Activated CD4-positive, CD25-positive, alpha-beta regulatory T cell (primary cell): ENCODE data around the gene SIPA1L3.

Experiments
- DNase-seq, 4 experiments: peaks; one replicate each; lab custom pipeline; 2025; lab: John Stamatoyannopoulos, UW

Gene SIPA1L3

DNA sequence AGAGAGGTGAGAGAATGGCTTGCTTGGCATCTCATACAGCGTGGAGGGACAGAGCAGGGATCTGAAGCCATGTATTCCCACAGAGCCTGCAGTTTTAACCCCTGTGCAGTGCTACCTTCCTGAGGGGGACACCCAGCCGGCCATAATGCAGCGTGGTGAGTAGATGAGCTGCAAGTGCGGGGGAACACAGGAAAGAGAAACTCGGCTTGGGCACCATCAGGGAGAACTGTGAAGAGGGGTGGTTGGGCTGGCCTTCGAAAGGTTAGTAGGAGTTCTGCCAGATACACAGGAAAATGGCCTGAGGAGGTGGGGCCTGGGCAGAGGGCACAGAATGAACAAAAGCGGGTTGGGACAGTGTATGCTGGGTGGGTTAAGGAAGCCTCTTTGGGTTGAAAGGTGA, 88.3 kb downstream of the SIPA1L3 start:
- DNase-seq, result no peak

DNA sequence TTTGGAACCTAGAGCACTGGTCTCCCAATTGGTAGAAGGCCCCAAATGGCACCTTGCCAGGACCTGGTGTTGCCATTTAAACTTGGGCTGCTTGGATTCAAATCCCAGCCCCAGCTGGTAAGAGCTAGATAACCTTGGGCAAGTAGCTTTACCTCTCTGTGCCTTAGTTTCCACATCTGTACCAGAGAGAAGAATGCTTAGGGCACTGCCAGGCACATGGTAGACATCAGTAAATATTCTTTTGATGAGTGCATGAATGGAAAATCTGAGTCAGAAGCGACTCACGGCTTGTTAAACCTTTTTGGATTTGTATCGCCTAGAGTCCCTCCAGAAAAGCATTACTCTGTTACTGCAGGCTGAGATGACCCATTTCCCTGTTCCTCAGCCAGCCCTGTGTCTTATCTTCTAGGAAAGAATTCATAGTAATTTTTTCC, 90.9 kb downstream of the SIPA1L3 start:
- no peak for DNase-seq

- DNase-seq, result no peak
These were observed 91.8 kb downstream of the SIPA1L3 start for GRCh38 chr19:37998801-37999308.

- no peak for DNase-seq
These were observed 92.6 kb downstream of the SIPA1L3 start for GRCh38 chr19:37999309-38000213.

- DNase-seq, result no peak
These were observed 94.3 kb downstream of the SIPA1L3 start for GRCh38 chr19:38001158-38001781.

GRCh38 chr19:38003438-38004185, 96.6 kb downstream of the SIPA1L3 start:
- DNase-seq, result no peak

DNA sequence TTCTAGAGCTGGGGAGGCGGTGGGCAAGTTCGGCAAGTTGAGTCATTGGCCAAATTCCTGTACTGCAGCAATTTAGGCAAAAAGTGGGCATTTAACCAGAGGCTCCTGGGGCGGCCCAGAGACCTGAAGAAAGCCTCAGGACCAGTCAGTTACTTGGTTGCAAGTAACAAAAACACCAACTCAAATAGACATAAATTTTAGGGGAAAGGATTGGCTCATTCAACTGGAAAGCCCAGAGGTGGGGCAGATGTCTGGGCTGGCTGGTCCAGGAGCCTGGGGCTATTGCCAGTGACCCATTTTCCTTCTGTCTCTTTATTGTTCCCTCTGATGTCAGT, 97.1 kb downstream of the SIPA1L3 start:
- no peak for DNase-seq

DNA sequence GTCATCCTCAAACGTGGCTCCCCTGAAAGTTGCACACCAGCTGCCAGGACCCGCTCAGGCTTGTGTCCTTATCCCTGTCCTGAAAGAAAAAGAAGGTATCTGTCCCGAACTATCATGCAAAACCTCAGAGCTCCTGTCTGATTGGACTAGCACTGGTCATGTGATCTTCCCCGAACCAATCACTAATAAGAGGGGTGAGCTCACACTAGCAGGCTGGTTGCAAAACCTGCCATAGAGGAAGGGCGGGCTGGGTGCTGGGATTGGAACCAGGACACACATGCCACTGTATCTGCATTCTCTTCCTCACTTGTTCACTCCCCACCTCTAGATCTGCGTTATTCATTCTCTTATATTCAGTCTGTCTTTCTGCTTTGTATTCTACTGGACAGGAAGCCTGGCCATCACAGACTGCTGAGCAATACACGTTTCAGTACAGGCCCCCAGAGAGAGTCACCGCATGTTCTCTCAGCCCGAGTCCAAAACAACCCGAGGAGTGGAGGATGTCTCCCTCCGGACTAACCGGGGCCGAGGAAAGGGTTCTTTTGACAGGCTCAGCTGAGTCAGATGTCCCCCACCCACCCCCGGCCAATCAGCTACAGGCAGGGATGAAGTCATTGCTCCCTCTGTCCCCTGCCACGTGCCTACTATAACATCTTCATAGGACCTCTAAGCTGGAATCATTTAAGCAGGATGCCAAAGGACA, 97.7 kb downstream of the SIPA1L3 start:
- DNase-seq, result no peak

DNA sequence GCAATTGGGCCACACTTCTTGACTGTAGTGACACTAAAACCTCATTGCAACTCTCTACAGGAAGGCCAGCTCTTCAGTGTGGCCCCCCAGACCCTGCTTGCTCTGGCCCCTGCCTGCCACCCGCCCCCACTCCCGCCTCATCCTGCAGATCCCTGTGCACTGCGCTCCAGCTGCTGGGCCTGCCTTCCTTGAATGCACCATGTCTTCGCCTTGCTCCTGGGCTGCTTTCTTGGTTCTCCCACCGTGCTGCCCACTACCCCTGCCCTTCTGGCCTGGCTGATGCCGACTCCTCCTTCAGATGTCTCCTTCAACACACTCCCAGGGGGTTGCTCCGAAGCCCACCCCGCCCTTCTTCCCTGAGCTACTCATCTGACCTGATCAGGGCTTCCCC, 98.2 kb downstream of the SIPA1L3 start:
- DNase-seq, result no peak

DNA sequence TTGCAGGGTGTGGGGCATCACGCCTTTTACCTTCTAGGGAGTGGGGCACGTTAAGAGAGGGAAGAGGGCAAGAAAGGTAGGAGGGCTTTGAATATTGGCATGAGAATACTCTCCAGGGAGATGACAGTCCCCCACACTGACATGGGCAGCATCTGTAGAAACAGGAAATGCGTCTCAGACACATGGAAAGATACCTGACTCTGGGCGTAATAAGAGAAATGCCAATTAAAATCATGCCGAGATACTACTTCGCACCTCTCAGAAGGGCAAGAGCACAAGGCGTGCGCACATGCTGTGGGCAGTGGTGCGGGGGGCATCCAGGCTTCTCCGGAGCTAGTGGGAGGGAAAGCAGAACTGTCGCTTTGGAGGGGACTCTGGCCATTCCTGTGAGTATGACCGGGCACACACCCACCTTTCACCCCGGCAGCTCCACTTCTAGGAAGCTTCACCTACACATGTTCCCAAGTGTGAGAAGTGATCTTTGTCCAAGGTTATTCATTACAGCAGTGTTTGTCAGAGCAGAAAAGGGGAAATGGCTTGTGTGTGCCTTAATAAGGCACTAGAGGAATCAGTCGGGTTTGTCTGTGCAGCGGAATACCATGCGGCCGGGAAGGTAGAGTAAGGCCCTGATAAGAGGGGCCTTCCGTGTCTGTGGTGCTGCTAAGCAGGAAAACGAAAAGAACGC, 99.5 kb downstream of the SIPA1L3 start:
- DNase-seq, result no peak

GRCh38 chr19:38009650-38010242, 102.7 kb downstream of the SIPA1L3 start:
- DNase-seq, result no peak

GRCh38 chr19:38011426-38011825, 104.4 kb downstream of the SIPA1L3 start:
- DNase-seq, result no peak

DNA sequence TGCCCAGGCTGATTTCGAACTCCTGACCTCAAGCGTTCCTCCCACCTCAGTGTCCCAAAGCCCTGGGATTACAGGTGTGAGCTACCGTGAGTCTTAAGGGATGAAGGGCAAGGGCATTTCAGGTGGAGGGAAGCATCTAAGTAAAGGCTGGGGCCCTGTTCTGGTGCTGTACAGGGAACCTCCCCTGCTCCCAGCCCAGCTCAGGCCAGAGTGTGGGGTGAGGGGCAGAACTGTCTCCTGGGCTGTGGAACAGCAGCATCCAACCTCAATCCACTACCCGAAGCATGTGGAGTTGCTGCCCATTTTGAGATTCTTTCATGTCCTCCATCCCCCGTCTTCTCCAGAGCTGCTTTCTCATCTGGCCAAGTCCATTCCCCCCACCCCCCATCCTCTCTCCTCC, 105.3 kb downstream of the SIPA1L3 start:
- no peak for DNase-seq

- no peak for DNase-seq
These were observed 105.9 kb downstream of the SIPA1L3 start for GRCh38 chr19:38012944-38013343.

DNA sequence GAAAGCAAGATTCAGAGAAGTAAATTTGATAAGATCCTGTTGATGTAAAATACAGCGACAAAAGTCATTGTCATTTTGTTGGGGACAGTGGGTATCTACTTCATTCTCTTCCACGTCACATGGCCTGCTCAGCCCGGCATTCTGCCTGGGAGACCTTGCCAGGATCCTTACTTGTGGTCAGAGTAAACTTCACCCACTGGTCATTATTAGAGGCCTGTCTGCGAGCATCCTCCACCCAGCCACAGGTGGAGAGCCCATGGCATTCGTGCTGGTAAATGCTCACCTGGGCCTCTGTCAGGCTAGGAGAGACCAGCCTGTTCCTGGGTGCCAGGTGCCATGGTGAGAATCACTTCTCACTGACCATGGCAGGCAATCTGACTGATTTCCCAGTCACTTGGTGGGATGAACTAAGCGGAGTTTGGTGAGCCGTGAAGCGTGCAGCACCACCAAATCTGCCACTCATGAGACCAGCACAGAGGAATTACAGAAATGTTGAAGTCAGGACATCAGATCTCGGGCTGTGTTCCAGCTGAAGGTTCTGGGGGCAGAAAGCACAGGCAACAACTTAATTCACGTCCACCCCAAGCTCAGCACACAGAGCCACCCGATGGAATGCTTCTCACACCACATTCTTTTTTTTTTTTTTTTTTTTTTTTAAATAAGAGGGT, 107.0 kb downstream of the SIPA1L3 start:
- no peak for DNase-seq

DNA sequence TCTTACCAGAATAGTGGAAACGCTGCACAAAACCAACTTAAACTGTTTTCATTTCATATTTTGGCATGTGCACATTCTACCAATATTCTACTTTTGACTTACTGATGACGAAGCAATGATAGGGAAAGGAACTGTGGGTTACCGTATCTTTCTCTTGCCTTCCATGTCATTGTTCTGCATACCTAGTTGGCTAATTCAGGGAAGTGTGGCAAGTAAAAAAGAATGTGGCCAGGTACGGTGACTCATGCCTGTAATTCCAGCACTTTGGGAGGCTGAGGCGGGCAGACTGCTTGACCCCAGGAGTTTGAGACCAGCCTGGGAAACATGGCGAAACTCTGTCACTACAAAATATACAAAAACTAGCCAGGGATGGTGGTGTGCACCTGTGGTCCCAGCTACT, 108.2 kb downstream of the SIPA1L3 start:
- DNase-seq, result no peak

GRCh38 chr19:38015761-38016160, 108.8 kb downstream of the SIPA1L3 start:
- DNase-seq, result no peak

GRCh38 chr19:38017401-38018151, 110.6 kb downstream of the SIPA1L3 start:
- DNase-seq, result no peak

GRCh38 chr19:38018694-38019395, 111.8 kb downstream of the SIPA1L3 start:
- no peak for DNase-seq
